ENCODE results near the gene KRTAP10-6.
"Not testable (repeated sequence)": the region's sequence is repeated elsewhere in the genome, so short reads cannot be mapped to it uniquely, and the experiment has no call there.

Gene KRTAP10-6, protein sequence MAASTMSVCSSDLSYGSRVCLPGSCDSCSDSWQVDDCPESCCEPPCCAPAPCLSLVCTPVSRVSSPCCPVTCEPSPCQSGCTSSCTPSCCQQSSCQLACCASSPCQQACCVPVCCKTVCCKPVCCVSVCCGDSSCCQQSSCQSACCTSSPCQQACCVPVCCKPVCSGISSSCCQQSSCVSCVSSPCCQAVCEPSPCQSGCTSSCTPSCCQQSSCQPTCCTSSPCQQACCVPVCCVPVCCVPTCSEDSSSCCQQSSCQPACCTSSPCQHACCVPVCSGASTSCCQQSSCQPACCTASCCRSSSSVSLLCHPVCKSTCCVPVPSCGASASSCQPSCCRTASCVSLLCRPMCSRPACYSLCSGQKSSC

DNA sequence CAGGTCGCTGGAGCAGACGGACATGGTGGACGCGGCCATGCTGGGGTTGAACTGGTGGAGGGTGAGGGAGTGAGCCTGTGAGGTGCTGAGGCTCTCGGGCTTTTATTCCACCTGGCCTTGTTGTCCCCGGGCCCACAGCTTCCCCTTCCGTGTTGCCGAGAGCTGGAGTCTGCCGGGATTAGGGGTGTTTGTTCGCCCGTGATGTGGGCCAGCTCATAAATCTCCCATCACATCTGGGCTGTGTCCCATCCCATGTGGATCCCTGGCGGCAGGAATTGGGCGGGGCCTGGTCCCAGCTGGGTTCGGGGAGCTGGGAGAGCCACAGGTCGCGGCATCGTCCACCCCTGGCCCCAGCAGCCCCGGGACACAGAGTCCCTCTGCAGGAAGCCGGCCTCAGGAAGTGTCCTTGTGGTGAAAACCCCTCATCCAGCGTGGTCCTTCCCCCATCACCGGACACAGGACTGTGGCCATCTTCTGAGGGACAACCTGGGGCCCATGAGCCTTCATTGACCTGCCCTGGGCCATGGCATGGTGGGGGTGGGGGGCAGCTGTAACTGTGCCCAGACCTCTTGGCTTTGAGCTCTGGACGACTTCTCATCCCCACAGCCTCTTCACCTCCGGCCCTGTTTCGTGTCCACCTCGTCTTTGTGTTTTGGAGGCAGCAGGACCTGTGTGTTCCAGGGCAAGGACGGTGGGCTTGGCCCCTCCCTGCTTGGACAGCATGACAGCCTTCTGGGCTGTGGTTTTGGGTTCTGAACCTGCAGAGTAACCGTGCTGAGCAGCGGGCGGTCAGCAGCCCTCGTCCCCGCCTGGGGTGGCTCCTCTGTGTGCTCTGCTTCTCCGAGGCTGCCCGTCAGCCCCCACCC, at the start of gene KRTAP10-6:
Gene KRTAP10-6 (minus strand): TSS at position 60 of the 866 bp plus-strand sequence. CDS start 21 bp downstream, at position 39.
- no peak for DNase-seq (ENCODE audit: low spot score)

DNA sequence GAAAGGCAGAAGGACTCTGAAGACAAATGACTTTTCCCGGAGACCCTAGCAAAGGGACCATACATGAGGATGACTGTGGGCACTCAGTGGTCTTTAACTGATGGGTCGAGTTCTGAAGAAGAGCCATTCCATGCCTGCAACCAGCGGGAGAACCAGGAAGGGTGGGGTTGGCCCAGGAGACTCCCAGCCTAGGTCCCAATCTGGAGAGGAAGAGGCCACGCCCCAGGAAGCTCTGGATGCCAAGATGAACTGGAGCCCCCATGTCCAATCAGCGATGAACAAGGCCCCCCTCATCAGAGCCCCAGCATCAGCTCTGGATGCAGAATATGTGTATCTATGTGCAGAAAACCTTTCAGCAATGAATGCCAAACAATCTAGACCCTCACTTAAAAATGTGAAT, 48.5 kb upstream of the KRTAP10-6 start:
- no peak for DNase-seq (ENCODE audit: low spot score)

DNA sequence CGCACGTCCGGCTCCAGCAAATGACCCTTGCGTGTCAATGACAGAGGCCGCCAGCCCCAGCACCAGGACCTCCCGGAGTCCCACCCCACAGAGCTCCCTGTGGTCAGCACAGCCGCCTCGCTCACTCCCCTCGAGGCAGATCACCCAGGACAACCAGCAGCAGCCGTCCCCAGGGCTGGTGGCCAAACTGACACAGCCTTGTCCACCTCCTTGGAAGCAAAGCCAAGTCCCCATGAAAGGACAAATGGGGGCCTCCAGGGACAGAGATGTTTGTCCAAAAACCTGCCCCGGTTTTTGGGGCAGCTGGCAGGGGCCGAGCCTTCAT, 47.0 kb upstream of the KRTAP10-6 start:
- no peak for DNase-seq (ENCODE audit: low spot score)

DNA sequence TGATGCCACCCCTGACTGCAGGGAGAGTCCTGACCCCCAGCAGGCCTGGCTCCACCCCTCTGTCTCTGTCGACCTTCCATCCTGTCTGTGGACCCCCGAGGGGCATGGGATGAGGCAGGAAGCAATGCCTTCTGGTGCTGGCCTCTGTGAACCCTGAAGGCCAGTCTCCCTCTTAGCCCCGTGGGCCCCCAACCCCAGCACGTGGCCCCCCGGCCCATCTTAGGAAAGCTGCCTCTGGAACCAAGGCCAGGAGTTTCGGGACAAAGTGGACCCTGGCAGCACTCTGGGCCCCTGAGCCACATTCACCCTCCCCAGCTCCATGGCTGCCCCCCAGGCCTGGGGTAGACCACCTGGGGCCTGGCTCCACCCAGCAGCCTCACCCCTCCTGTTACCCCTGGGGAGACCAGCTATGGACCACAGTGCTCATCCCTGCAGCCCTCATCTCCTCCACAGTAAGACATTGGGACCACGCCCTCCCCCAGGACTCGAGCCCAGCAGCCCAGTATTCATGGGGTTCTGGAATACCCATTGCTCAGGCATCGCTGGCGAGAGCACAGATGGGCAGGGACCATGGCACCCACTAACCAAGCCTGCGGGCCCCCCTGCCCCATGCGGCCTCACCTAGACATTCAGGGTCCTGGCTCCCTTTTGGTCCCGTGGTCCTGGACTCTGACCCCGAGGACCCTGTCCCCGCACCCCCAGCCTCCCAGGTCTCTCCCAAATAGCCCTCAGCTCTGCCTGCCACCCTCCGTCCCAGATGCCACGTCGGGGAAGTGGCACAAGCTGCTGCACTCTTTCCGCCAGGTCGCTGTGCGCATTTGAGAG, 46.4 kb upstream of the KRTAP10-6 start:
- not testable (repeated sequence) for DNase-seq (ENCODE audit: low spot score)

DNA sequence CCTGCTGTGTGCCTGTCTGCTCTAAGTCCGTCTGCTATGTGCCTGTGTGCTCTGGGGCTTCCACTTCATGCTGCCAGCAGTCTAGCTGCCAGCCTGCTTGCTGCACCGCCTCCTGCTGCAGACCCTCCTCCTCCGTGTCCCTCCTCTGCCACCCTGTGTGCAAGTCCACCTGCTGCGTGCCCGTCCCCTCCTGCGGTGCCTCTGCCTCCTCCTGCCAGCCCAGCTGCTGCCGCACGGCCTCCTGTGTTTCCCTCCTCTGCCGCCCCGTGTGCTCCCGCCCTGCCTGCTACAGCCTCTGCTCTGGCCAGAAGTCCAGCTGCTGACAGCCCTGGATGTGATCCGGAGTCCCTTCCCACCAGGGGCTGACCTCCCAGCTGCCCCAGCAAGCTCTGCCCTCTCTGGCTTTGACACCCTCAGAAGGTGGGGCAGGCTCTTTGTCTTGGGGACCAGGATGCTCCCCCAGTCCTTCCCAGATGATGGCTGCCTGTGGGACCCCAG, 45.6 kb upstream of the KRTAP10-6 start:
- DNase-seq (ENCODE audit: low spot score) = not testable (repeated sequence)

DNA sequence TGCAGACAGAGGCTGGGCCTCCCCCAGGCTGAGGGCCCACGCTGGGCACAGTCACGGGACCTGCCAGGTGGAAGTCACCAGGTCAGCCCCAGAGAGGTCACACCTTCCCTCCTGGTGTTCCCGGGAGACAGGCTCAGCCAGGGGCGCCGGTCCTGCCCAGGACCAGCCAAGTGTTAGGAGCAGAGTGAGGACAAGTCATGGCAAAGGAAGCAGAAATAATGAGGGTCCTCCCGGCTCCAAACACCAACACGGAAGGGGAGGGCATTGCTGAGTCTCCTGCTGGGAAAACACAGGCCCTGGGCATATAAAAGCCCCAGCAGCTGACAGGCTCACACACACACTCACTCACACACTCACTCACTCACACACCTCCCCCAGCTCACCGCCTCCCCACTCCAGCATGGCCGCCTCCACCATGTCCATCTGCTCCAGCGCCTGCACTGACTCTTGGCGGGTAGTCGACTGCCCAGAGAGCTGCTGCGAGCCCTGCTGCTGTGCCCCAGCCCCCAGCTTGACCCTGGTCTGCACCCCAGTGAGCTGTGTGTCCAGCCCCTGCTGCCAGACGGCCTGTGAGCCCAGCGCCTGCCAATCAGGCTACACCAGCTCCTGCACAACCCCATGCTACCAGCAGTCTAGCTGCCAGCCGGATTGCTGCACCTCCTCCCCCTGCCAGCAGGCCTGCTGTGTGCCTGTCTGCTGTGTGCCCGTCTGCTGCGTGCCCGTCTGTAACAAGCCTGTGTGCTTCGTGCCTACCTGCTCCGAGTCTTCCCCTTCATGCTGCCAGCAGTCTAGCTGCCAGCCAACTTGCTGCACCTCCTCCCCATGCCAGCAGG, 44.9 kb upstream of the KRTAP10-6 start, which contains the start of gene KRTAP10-10:
Gene KRTAP10-10 (plus strand): TSS at position 339 of the 833 bp plus-strand sequence. CDS start 62 bp downstream, at position 401.
- no peak for DNase-seq (ENCODE audit: low spot score)

DNA sequence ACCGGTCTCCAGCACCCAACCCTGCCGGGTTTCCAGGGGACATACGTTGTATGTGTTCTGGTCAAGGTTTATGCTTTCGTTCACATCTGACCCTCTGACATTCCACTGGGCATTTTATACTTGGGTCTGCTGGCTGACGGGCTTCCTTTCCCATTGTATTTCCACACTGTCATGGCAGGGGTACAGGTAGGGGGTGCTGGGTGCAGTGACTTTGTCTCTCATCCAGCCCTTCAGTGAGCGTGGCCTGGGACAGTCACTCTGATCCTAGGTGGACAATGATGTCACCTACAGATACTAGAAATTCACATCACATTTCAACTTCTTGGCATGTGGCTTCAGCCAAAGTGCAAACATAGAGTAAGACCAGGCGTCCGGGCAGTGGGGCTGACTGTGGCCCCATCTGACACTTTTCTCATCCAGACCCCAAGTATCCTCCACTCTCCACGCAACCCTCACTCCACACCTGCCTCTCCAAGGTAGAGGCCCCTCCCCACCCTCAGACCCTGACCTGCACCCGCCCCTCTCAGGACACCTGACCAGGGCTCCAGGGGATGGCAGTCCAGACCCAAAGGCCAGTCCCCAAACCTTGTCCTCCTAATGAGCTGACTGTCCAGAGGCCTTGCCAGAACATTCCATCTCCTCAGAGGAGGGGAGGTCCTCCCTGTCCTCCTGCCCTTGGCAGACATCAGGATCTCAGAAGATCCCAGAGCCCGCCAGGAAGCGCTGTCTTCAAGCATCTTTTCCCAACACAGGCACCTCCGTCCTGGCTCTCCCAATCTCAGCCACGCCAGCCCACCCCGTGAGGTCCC, 44.1 kb upstream of the KRTAP10-6 start:
- DNase-seq (ENCODE audit: low spot score) = no peak

DNA sequence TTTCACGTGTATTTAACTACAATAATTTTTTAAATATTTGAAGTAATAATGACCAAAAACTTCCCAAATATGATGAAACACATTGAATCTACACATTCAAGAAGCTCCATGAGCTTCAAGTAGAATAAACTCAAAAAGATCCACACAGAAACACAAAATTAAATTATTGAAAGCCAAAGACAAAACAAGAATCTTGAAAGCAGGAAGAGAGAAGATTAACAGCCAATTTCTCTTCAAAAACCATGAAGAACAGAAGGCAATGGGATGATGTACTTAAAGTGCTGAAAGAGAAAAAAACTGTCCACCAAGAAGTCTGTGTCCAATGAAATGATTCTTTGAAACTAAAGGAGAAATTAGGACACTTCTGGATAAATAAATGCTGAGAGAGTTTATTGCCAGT, 39.8 kb upstream of the KRTAP10-6 start:
- no peak for DNase-seq (ENCODE audit: low spot score)

DNA sequence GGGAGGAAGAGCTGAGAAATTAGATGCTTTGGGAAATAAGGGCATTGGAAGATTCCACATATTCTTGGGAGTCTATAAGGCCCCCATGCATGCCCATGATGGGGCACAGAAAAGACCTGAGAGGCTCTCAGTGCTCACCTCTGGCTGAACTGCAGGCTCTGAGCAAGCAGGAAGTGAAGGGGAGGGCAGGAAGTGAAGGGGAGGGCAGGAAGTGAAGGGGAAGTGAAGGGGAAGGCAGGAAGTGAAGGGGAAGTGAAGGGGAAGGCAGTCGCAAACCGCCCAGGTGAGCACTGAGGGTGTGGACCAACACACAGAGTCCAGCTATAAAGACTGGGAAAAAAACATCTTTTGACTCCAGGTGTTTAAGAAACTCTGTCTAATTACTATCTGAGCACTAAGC, 38.1 kb upstream of the KRTAP10-6 start:
- no peak for DNase-seq (ENCODE audit: low spot score)

DNA sequence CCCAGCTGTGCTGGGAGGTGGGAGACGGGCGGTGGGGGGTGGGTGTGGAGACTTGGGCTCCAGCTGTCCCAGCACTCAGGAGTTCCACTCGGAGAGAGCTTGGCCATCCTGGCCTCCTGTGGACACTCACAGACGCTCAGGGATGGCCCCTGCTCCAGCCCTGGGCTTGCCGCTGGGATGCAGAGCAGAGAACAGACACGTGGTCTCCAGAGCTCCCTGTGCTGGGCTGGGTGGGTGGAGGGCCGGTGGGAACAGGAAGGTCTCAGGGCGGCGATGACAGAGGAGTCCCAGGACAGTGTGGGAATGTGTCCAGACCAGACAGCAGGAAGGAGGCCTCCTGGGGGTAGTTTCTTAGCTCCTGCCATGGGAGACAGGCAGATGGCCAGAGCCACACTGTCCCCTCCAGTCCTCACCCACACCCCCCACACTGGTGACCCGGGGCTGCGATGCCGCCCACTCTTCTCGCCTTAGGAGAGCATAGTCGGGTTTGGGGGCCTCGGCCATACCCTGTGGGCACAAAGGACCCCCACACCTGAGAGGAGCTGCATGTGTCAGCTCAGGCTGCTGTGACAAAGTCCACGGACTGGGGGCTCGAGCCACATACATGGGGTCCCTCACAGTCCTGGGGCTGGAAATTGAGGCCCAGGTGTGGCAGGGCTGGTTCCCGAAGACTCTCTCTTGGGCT, 36.5 kb upstream of the KRTAP10-6 start:
- no peak for DNase-seq (ENCODE audit: low spot score)

DNA sequence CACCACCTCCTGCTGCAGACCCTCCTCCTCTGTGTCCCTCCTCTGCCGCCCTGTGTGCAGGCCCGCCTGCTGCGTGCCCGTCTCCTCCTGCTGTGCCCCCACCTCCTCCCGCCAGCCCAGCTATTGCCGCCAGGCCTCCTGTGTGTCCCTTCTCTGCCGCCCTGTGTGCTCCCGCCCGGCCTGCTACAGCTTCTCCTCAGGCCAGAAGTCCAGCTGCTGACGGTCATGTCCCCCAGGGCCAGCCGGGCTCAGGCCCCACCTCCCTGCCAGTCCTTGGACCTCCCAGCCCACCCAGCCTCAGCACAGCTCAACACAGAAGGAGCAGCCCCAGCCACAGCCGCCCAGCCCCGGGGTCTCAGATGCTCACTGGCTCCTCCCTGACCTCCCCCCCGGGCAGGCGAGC, 35.5 kb upstream of the KRTAP10-6 start:
- not testable (repeated sequence) for DNase-seq (ENCODE audit: low spot score)

DNA sequence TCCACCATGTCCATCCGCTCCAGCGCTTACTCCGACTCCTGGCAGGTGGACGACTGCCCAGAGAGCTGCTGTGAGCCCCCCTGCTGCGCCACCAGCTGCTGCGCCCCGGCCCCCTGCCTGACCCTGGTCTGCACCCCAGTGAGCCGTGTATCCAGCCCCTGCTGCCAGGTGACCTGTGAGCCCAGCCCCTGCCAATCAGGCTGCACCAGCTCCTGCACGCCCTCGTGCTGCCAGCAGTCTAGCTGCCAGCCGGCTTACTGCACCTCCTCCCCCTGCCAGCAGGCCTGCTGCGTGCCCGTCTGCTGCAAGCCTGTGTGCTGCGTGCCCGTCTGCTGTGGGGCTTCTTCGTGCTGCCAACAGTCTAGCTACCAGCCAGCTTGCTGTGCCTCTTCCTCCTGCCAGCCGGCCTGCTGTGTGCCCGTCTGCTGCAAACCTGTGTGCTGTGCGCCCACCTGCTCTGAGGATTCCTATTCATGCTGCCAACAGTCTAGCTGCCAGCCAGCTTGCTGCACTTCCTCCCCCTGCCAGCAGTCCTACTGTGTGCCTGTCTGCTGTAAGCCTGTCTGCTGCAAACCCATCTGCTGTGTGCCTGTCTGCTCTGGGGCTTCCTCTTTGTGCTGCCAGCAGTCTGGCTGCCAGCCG, 35.0 kb upstream of the KRTAP10-6 start:
- DNase-seq (ENCODE audit: low spot score) = not testable (repeated sequence)

DNA sequence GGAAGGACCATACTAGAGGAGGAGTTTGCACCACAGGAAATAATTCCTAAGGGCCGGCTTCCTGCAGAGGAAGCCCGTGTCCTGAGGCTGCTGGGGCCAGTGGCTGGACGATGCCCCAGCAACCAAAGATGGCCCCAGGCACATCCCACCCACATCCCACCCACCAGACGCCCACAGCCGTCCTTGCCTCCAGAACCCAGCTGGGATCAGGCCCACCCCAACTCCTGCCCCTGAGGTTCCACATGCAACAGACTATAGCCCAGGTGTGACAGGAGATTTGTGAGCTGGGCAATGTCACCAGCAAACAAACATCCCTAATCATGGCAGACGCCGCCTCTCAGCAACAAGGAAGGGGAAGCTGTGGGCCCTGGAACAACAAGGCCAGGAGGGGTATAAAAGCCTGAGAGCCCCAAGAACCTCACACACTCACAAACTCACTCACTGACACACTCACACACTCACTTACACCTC, 34.4 kb upstream of the KRTAP10-6 start, which contains the start of gene KRTAP10-9:
Gene KRTAP10-9 (plus strand): TSS at position 421 of the 471 bp plus-strand sequence. CDS start 79 bp downstream, outside the sequence.
- DNase-seq (ENCODE audit: low spot score) = no peak

DNA sequence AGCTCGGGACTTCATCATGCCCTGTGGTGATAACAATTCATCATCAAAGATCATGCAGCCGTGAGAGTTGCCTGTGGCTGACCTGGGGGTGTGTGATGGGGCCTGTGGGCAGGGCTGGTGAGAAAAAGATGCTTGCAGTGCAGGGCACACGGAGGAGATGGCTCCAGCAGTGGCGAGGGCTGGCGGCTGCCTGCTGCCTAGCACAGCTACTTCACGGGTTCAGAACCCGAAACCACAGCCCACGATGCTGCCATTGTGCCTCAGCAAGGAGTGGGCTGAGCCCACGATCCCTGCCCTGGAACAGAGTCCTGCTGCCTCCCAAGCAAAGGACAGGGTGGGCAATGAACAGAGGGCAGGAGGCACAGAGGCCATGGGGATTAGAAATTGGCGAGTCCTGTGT, 34.0 kb upstream of the KRTAP10-6 start:
- no peak for DNase-seq (ENCODE audit: low spot score)

DNA sequence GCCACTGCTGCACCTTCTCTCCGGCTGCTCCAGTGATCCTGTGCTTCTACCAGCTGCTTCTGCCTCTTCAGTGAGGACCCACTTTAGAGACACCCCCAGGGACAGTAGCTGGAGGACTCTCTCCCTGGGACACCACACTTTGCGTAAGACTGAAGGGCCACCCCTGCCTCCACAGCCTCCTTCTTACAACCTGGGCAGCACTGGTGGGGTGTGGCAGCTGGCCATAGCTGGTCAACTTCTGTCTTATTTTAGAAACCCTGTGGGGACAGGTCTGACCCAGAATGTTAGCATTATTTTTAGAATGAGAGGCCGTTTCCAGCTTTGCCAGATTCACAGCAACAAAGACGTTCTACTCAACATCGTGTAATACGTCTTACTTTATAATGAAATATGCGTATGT, 33.5 kb upstream of the KRTAP10-6 start:
- DNase-seq (ENCODE audit: low spot score) = no peak

DNA sequence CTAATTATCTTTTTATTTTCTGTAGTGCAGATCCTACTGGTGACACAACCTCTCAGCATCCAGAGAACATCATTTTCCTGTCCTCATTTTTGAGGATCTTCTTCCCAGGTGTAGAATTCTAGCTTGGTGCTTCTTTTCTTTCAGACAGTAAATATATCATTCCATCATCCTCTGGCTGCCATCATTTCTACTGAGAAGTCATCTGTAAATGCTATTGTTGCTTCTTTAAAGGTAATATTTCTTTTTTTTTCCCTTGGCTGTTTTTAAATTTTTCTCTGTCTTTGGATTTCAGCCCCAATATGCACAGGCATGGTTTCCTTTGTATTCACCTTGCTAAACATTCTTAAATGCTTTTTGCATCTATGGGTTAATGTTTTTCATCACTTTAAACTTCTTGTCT, 31.3 kb upstream of the KRTAP10-6 start:
- DNase-seq (ENCODE audit: low spot score) = no peak

DNA sequence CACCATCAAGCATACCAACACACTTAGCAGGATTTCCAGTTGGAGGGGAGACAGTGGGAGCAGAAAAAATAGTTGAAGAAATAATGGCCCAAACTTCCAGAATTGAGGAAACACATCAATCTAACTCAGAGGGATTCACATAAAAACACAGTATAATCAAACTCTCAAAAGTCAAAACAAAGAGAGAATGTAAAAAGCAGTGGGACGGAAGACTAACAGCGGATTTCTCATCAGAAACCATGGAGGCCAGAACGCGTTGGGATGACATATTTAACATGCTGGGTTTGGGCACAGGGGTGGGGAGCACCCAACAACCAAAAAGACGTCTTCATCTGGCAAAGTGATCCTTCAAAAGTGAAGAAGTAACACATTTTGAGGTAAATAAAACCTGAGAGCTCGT, 27.6 kb upstream of the KRTAP10-6 start:
- DNase-seq (ENCODE audit: low spot score) = no peak

DNA sequence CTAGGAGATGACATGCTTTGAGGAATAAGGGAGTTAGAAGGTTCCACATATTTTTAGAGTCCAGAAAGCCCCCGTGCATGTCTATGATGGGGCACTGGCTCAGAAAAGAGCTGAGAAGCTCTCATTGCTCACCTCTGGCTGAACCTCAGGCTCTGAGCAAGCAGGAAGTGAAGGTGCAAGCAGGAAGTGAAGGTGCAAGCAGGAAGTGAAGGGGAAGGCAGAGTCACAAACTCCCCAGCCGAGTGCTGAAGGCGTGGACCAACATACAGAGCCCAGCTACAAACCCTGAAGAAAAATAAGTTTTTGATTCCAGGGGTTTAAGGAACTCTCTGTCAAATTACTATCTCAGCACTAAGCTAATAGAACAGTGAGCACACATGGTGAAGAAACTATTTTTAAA, 26.6 kb upstream of the KRTAP10-6 start:
- no peak for DNase-seq (ENCODE audit: low spot score)

DNA sequence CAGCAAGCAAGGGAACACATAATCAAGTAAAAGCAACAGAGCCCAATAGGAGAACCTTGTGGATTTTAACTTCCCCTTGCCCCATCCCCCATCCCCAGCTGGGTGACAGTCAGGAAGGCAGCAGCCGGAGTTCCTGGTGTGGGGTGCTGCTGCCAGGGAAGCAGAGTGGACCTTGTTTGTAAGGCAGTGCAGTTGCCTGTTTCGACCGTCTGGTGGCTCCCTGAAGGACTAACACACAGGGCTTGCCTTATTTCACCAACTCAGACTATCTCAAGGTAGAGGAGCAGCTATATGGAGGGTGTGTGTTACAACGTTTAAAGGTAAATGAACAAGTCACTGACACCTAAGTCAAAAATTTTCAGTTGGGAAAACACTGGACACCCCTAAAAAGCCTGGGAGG, 26.2 kb upstream of the KRTAP10-6 start:
- DNase-seq (ENCODE audit: low spot score) = no peak

All from hematopoietic multipotent progenitor cell treated with erythropoietin and hydrocortisone succinate and interleukin-3 and kit ligand, for 17 days (in vitro differentiated cells).